HCT116 (cell line): ENCODE measurements around the gene AXIN1. TPM values are rescaled to one million over a fixed set of nuclear protein-coding genes. Genes with fewer than 3 reads are reported as not detected.

Source experiments
- ATAC-seq: fragments of 200-7000 bp; cut with Tn5 transposase; 2 replicates; pipeline ENCODE4 v1.9.1; 2020; ENCODE audit warnings: mild to moderate bottlenecking, moderate library complexity
- BruUV-seq: library from RNA; stranded (reverse); fragments of 400-500 nt; replicated peaks from 2 replicates; lab custom pipeline; 2021; lab: Mats Ljungman, UMichigan
- CTCF ChIA-PET: fragments of 300-600 bp; sonication (Branson Sonifier 250); formaldehyde crosslinking; loops from one replicate; lab custom pipeline; 2021; ENCODE audit warnings: antibody characterized with exemption; lab: Charles Lee
- POLR2A ChIA-PET: fragments of 300-600, 350-600 bp; sonication (Branson Sonifier 250); formaldehyde crosslinking; loops from one replicate; lab custom pipeline; 2021; ENCODE audit warnings: antibody characterized with exemption; lab: Charles Lee
- RAD21 ChIA-PET, 2 experiments: fragments of 300-600 bp; sonication (Branson Sonifier 250); formaldehyde crosslinking; loops; one replicate each; lab custom pipeline; 2023; ENCODE audit warnings: low total read pairs in 2 of 2; ENCODE audit not compliant: uncharacterized antibody in 2 of 2, unreplicated experiment in 2 of 2, low non-redundant PET in 1 of 2; lab: Charles Lee
- DNase-seq: peaks from one replicate; pipeline ENCODE4 v3.0.0-alpha.2; 2010; ENCODE audit warnings: low read depth, low spot score
- H2AFZ ChIP-seq: fragments of 200-600 bp; shearing (Covaris generic), sonication (generic); 2 replicates; pipeline ENCODE4 v1.6.1; 2017; ENCODE audit warnings: low read depth, mixed run types, mixed read lengths, antibody characterized with exemption, low read length; ENCODE audit not compliant: poor library complexity, severe bottlenecking
- H3K27ac ChIP-seq: 2 replicates; pipeline ENCODE4 v1.5.1; 2012; ENCODE audit warnings: low read depth, low read length
- H3K27me3 ChIP-seq: fragments of 200-600 bp; sonication (generic); 2 replicates; pipeline ENCODE4 v1.6.1; 2016; ENCODE audit warnings: mixed run types, low read length, mixed read lengths; ENCODE audit not compliant: insufficient read depth
- H3K36me3 ChIP-seq, 2 experiments: fragments of 200-500 bp in 1 of 2; fragments of 200-600 bp in 1 of 2; sonication (Bioruptor generic) in 1 of 2; sonication (generic) in 1 of 2; 2 replicates each; pipeline versions ENCODE4 v1.5.1 to v1.6.1; 2014 to 2016; ENCODE audit warnings: low read length in 2 of 2, inconsistent platforms in 1 of 2, mixed read lengths in 1 of 2, mixed run types in 1 of 2; ENCODE audit not compliant: insufficient read depth in 2 of 2, control insufficient read depth in 1 of 2
- H3K4me1 ChIP-seq, 2 experiments: fragments of 200-600 bp in 1 of 2; sonication (generic) in 1 of 2; 2 replicates each; pipeline versions ENCODE4 v1.5.1 to v1.6.1; 2012 to 2017; ENCODE audit warnings: low read length in 2 of 2, inconsistent platforms in 1 of 2, mild to moderate bottlenecking in 1 of 2, mixed read lengths in 1 of 2, mixed run types in 1 of 2, moderate library complexity in 1 of 2; ENCODE audit not compliant: insufficient read depth in 2 of 2, control insufficient read depth in 1 of 2
- H3K4me2 ChIP-seq: fragments of 200-600 bp; sonication (generic); 2 replicates; pipeline ENCODE4 v1.6.1; 2017; ENCODE audit warnings: mixed run types, low read length, mixed read lengths
- H3K4me3 ChIP-seq, 2 experiments: fragments of 200-600 bp in 1 of 2; sonication (generic) in 1 of 2; replicated peaks in 1 of 2; 2 replicates each; pipeline ENCODE4 v1.5.1; 2011 to 2016; ENCODE audit warnings: low read length in 2 of 2, control low read depth in 1 of 2, low read depth in 1 of 2, mild to moderate bottlenecking in 1 of 2, mixed read lengths in 1 of 2, mixed run types in 1 of 2
- H3K79me2 ChIP-seq: fragments of 200-600 bp; sonication (generic); 2 replicates; pipeline ENCODE4 v1.6.1; 2017; ENCODE audit warnings: mild to moderate bottlenecking, mixed run types, low read length, moderate library complexity, mixed read lengths; ENCODE audit not compliant: insufficient read depth
- H3K9ac ChIP-seq: fragments of 200-600 bp; sonication (generic); 2 replicates; pipeline ENCODE4 v1.6.1; 2016; ENCODE audit warnings: low read length, mixed read lengths
- H3K9me2 ChIP-seq: fragments of 200-600 bp; sonication (generic), shearing (Covaris generic); 2 replicates; pipeline ENCODE4 v1.6.1; 2017; ENCODE audit warnings: mixed run types, mild to moderate bottlenecking, moderate library complexity; ENCODE audit not compliant: insufficient read depth
- H3K9me3 ChIP-seq, 2 experiments: fragments of 200-500 bp in 1 of 2; fragments of 200-600 bp in 1 of 2; sonication (Bioruptor generic) in 1 of 2; sonication (generic) in 1 of 2; 2 replicates each; pipeline ENCODE4 v1.6.1; 2014 to 2017; ENCODE audit warnings: low read length in 2 of 2, mixed read lengths in 2 of 2, inconsistent platforms in 1 of 2, low read depth in 1 of 2, mild to moderate bottlenecking in 1 of 2, mixed run types in 1 of 2, moderate library complexity in 1 of 2; ENCODE audit not compliant: control insufficient read depth in 1 of 2, insufficient read depth in 1 of 2
- H4K20me1 ChIP-seq: fragments of 200-600 bp; sonication (generic), shearing (Covaris generic); 2 replicates; pipeline ENCODE4 v1.6.1; 2017; ENCODE audit warnings: mixed run types, mild to moderate bottlenecking, moderate library complexity; ENCODE audit not compliant: insufficient read depth
- CBX3 ChIP-seq: IDR thresholded peaks from 2 replicates; pipeline ENCODE4 v1.6.1; 2012; ENCODE audit warnings: low read depth
- CEBPB ChIP-seq: IDR thresholded peaks from 2 replicates; pipeline ENCODE4 v1.6.1; 2012; ENCODE audit warnings: low read depth
- ELF1 ChIP-seq: IDR thresholded peaks from 2 replicates; pipeline ENCODE4 v1.6.1; 2012; ENCODE audit warnings: low read depth, borderline replicate concordance
- EZH2 ChIP-seq: fragments of 200-600 bp; sonication (generic); IDR thresholded peaks from 2 replicates; pipeline ENCODE4 v1.6.1; 2017; ENCODE audit warnings: antibody characterized with exemption, mixed run types
- EZH2phosphoT487 ChIP-seq: fragments of 200-600 bp; IDR thresholded peaks from 2 replicates; pipeline ENCODE4 v1.6.1; 2018; ENCODE audit warnings: antibody characterized with exemption, borderline replicate concordance
- JUND ChIP-seq: IDR thresholded peaks from 2 replicates; pipeline ENCODE4 v1.6.1; 2012
- POLR2A ChIP-seq: IDR thresholded peaks from 2 replicates; pipeline ENCODE4 v1.7.0; 2011; ENCODE audit warnings: borderline replicate concordance; ENCODE audit not compliant: insufficient read depth, insufficient read length; ENCODE audit errors: extremely low read depth
- SIN3A ChIP-seq: IDR thresholded peaks from 2 replicates; pipeline ENCODE4 v1.6.1; 2012; ENCODE audit warnings: low read depth
- TCF7L2 ChIP-seq: IDR thresholded peaks from 2 replicates; pipeline ENCODE4 v1.7.0; 2011; ENCODE audit warnings: borderline replicate concordance, inconsistent platforms; ENCODE audit not compliant: insufficient read depth, insufficient read length; ENCODE audit errors: extremely low read depth
- ZFX ChIP-seq: fragments of 450-650 bp; IDR thresholded peaks from 2 replicates; pipeline ENCODE4 v1.6.1; 2017
- ZNF274 ChIP-seq: fragments of 200-500 bp; sonication (Bioruptor generic); IDR thresholded peaks from 2 replicates; pipeline ENCODE4 v1.6.1; 2014; ENCODE audit warnings: mild to moderate bottlenecking, low read depth, low read length, inconsistent platforms
- intact Hi-C: fragments of 100-400 bp; cut with micrococcal nuclease; formaldehyde crosslinking; loops from 2 replicates; pipeline ENCODE4 v1.10.0; 2022
- total RNA-seq: library from RNA; stranded (reverse); gene quantifications from one replicate; pipeline ENCODE4 v1.2.1, GENCODE V29; 2021; ENCODE audit not compliant: unreplicated experiment
- TF ChIP-seq, protein P1 (sequence below): IDR thresholded peaks from 2 replicates; pipeline ENCODE4 v1.6.1; 2012; ENCODE audit warnings: low read depth
- TF ChIP-seq, protein P2 (sequence below), 3 experiments: fragments of 200-600 bp in 1 of 3; sonication (generic) in 1 of 3; IDR thresholded peaks in 2 of 3; conservative IDR thresholded peaks in 1 of 3; 2 replicates each; pipeline ENCODE4 v1.5.1; 2012 to 2017; ENCODE audit warnings: low read depth in 2 of 3, low read length in 2 of 3, antibody characterized with exemption in 1 of 3, borderline replicate concordance in 1 of 3, control low read depth in 1 of 3, mild to moderate bottlenecking in 1 of 3, mixed read lengths in 1 of 3, mixed run types in 1 of 3, moderate library complexity in 1 of 3; ENCODE audit not compliant: insufficient read depth in 1 of 3
- TF ChIP-seq, protein P3 (sequence below): IDR thresholded peaks from 2 replicates; pipeline ENCODE4 v1.6.1; 2012

AXIN1 gene
- total RNA-seq, 1 experiment from 2014 or later = 20.2 TPM

DNA sequence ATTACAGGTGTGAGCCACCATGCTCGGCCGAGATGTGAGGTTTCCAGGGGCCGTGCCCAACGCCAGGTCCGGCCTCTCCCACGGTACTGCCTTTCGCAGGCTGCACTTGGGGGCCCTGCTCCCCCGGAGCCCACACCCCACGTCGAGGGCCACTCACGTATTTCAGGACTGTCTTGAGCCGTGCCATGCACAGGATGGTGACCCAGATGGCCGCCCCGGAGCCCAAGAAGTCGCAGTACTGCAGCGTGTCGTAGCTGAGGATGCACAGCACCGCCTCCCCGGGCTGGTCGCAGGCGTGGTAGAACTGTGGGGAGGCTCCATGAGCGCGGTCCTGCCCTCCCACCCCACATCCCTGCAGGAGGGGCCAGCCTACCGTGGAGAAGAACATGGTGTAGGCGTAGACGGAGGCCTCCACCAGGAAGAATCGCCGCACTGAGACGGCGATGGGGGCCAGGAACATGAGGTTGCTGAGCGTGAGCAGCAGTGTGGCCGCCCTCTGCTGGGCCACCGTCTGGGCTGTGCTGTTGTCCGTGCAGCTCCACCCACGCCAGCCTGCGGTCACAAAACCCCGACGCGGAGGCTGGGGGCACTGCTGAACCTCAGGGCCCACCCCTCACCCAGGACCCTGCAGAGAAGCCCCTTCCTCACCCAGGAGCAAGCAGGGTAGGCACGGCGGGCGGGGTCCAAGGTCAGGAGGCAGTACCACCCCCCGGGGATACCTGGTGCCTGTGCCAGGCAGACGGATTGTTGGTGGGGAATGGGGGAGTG is 21.5 kb upstream of the AXIN1 start:
- Histone ChIP-seq H3K9me3 (no peaks in the 10 kb centered on the region), H4K20me1 (no peaks in the 10 kb centered on the region), H3K27ac (no peak overlapping the region), H3K79me2 (no peaks in the 10 kb centered on the region), H2AFZ (no peak overlapping the region), H3K4me3 (no peak overlapping the region), H3K9ac (no peak overlapping the region), H3K27me3 (no peaks in the 10 kb centered on the region), H3K9me2 (no peaks in the 10 kb centered on the region), H3K4me2 (no peak overlapping the region), H3K4me1 (peaks cover 3 to 13% of the 10 kb centered on the region in 2 experiments; a peak in 3 of 4 replicates), H3K36me3 (0 out of 4 replicates have a peak, but pooled peaks cover 0 to 1% of the 10 kb centered on the region in 2 experiments)
- no peak for TF ChIP-seq POLR2A
- TF ChIP-seq, protein P1, sequence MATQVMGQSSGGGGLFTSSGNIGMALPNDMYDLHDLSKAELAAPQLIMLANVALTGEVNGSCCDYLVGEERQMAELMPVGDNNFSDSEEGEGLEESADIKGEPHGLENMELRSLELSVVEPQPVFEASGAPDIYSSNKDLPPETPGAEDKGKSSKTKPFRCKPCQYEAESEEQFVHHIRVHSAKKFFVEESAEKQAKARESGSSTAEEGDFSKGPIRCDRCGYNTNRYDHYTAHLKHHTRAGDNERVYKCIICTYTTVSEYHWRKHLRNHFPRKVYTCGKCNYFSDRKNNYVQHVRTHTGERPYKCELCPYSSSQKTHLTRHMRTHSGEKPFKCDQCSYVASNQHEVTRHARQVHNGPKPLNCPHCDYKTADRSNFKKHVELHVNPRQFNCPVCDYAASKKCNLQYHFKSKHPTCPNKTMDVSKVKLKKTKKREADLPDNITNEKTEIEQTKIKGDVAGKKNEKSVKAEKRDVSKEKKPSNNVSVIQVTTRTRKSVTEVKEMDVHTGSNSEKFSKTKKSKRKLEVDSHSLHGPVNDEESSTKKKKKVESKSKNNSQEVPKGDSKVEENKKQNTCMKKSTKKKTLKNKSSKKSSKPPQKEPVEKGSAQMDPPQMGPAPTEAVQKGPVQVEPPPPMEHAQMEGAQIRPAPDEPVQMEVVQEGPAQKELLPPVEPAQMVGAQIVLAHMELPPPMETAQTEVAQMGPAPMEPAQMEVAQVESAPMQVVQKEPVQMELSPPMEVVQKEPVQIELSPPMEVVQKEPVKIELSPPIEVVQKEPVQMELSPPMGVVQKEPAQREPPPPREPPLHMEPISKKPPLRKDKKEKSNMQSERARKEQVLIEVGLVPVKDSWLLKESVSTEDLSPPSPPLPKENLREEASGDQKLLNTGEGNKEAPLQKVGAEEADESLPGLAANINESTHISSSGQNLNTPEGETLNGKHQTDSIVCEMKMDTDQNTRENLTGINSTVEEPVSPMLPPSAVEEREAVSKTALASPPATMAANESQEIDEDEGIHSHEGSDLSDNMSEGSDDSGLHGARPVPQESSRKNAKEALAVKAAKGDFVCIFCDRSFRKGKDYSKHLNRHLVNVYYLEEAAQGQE = no peak
- no peak for TF ChIP-seq TCF7L2
- TF ChIP-seq EZH2 = no peak
- TF ChIP-seq CEBPB = no peak
- no peak for TF ChIP-seq ZNF274
- TF ChIP-seq, protein P2, sequence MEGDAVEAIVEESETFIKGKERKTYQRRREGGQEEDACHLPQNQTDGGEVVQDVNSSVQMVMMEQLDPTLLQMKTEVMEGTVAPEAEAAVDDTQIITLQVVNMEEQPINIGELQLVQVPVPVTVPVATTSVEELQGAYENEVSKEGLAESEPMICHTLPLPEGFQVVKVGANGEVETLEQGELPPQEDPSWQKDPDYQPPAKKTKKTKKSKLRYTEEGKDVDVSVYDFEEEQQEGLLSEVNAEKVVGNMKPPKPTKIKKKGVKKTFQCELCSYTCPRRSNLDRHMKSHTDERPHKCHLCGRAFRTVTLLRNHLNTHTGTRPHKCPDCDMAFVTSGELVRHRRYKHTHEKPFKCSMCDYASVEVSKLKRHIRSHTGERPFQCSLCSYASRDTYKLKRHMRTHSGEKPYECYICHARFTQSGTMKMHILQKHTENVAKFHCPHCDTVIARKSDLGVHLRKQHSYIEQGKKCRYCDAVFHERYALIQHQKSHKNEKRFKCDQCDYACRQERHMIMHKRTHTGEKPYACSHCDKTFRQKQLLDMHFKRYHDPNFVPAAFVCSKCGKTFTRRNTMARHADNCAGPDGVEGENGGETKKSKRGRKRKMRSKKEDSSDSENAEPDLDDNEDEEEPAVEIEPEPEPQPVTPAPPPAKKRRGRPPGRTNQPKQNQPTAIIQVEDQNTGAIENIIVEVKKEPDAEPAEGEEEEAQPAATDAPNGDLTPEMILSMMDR (IDR thresholded peaks at IDR 0.05 in 2 of 3, conservative IDR thresholded peaks at IDR 0.05 in 1 of 3; ENCODE audit: borderline replicate concordance in 1 of 3, insufficient read depth in 1 of 3, low read depth in 2 of 3, low read length in 2 of 3) = no peak
- no peak for TF ChIP-seq SIN3A
- TF ChIP-seq, protein P3, sequence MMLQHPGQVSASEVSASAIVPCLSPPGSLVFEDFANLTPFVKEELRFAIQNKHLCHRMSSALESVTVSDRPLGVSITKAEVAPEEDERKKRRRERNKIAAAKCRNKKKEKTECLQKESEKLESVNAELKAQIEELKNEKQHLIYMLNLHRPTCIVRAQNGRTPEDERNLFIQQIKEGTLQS = no peak
- no peak for TF ChIP-seq ZFX
- no peak for TF ChIP-seq ELF1
- TF ChIP-seq JUND = no peak
- no peak for TF ChIP-seq CBX3
- TF ChIP-seq EZH2phosphoT487 = no peak
- RAD21 ChIA-PET = no interaction called here
- intact Hi-C loops = no loop called here
- ATAC-seq (no peak), DNase-seq (no peak)
- CTCF ChIA-PET = no interaction called here
- BruUV-seq = no TSS peak
- POLR2A ChIA-PET = no interaction called here
